ENCODE data around the gene LHB.

GRCh38 chr19:48997972-48998371, 18.9 kb downstream of the LHB start:
- TF ChIP-seq CTCF (IDR thresholded peaks at IDR 0.05): peak in 4 of 6 experiments; percentile 19 to 42 (median 24)
- TF ChIP-seq POLR2A (IDR thresholded peaks at IDR 0.05): no peak
